ENCODE results near the gene SLC19A1.

Gene SLC19A1

GRCh38 chr21:45542242-45542666, at the start of gene SLC19A1:
SLC19A1 (minus strand) TSS chr21:45542440; CDS start chr21:45537959, 4,481 bp downstream.
- peak; percentile 58 to 74 for DNase-seq (ENCODE audit: low read depth in 1 of 2, low spot score in 1 of 2)

GRCh38 chr21:45591619-45592207, 49.5 kb upstream of the SLC19A1 start:
- no peak for DNase-seq (ENCODE audit: low read depth in 1 of 2, low spot score in 1 of 2)

- peak; percentile 26 to 58 for DNase-seq (ENCODE audit: low read depth in 1 of 2, low spot score in 1 of 2)
Observed at GRCh38 chr21:45590726-45591618, 48.7 kb upstream of the SLC19A1 start.

GRCh38 chr21:45590246-45590725, 48.0 kb upstream of the SLC19A1 start:
- peak; percentile 54 to 63 for DNase-seq (ENCODE audit: low read depth in 1 of 2, low spot score in 1 of 2)

- DNase-seq (ENCODE audit: low read depth in 1 of 2, low spot score in 1 of 2): no peak
Observed at GRCh38 chr21:45589686-45590245, 47.5 kb upstream of the SLC19A1 start.

GRCh38 chr21:45588871-45589491, 46.7 kb upstream of the SLC19A1 start:
- DNase-seq (ENCODE audit: low read depth in 1 of 2, low spot score in 1 of 2): no peak

GRCh38 chr21:45588086-45588825, 46.0 kb upstream of the SLC19A1 start:
- no peak for DNase-seq (ENCODE audit: low read depth in 1 of 2, low spot score in 1 of 2)

- no peak for DNase-seq (ENCODE audit: low read depth in 1 of 2, low spot score in 1 of 2)
Observed at GRCh38 chr21:45586289-45586858, 44.1 kb upstream of the SLC19A1 start.

GRCh38 chr21:45584786-45585185, 42.5 kb upstream of the SLC19A1 start:
- DNase-seq (ENCODE audit: low read depth in 1 of 2, low spot score in 1 of 2): no peak

- no peak for DNase-seq (ENCODE audit: low read depth in 1 of 2, low spot score in 1 of 2)
Observed at GRCh38 chr21:45583831-45584509, 41.7 kb upstream of the SLC19A1 start.

- DNase-seq (ENCODE audit: low read depth in 1 of 2, low spot score in 1 of 2): no peak
Observed at GRCh38 chr21:45582128-45582527, 39.9 kb upstream of the SLC19A1 start.

- DNase-seq (ENCODE audit: low read depth in 1 of 2, low spot score in 1 of 2): no peak
Observed at GRCh38 chr21:45581322-45581712, 39.1 kb upstream of the SLC19A1 start.

GRCh38 chr21:45580576-45581321, 38.5 kb upstream of the SLC19A1 start:
- no peak for DNase-seq (ENCODE audit: low read depth in 1 of 2, low spot score in 1 of 2)

- DNase-seq (ENCODE audit: low read depth in 1 of 2, low spot score in 1 of 2): no peak
Observed at GRCh38 chr21:45580181-45580575, 37.9 kb upstream of the SLC19A1 start.

- DNase-seq (ENCODE audit: low read depth in 1 of 2, low spot score in 1 of 2): no peak
Observed at GRCh38 chr21:45579383-45580180, 37.3 kb upstream of the SLC19A1 start.

- DNase-seq (ENCODE audit: low read depth in 1 of 2, low spot score in 1 of 2): no peak
Observed at GRCh38 chr21:45578811-45579381, 36.7 kb upstream of the SLC19A1 start.

- DNase-seq (ENCODE audit: low read depth in 1 of 2, low spot score in 1 of 2): no peak
Observed at GRCh38 chr21:45578176-45578801, 36.0 kb upstream of the SLC19A1 start.

- DNase-seq (ENCODE audit: low read depth in 1 of 2, low spot score in 1 of 2): no peak
Observed at GRCh38 chr21:45577801-45578175, 35.5 kb upstream of the SLC19A1 start.
